ENCODE results near the gene MESP1. TPM values are rescaled to one million over a fixed set of nuclear protein-coding genes. Genes with fewer than 3 reads are reported as not detected.

The MESP1 gene
- total RNA-seq, 1 donor from 2014 or later = 2.6 TPM

- no peaks in the 10 kb centered on the region for H3K27me3 ChIP-seq (ENCODE audit: control insufficient read depth, insufficient read depth, low read length)
- DNase-seq (ENCODE audit: low read depth) = no peak
- no peak for TF ChIP-seq CTCF (IDR thresholded peaks at IDR 0.05; ENCODE audit: insufficient read depth, low read length, poor library complexity, severe bottlenecking)
Observed at GRCh38 chr15:89758981-89759380, 7.9 kb upstream of the MESP1 start.

GRCh38 chr15:89758283-89758682 lies 7.2 kb upstream of the MESP1 start:
- DNase-seq (ENCODE audit: low read depth) = no peak
- Histone ChIP-seq H3K27me3 (ENCODE audit: control insufficient read depth, insufficient read depth, low read length) (no peaks in the 10 kb centered on the region), H3K4me3 (ENCODE audit: low read depth, low read length) (no peak overlapping the region), H3K36me3 (ENCODE audit: control insufficient read depth, insufficient read depth, low read length) (no peaks in the 10 kb centered on the region)
- no peak for TF ChIP-seq CTCF (IDR thresholded peaks at IDR 0.05; ENCODE audit: insufficient read depth, low read length, poor library complexity, severe bottlenecking)

More at GRCh38 chr15:89758981-89759380, 7.9 kb upstream of the MESP1 start:
- no peaks in the 10 kb centered on the region for H3K36me3 ChIP-seq (ENCODE audit: control insufficient read depth, insufficient read depth, low read length)
- no peak overlapping the region for H3K4me3 ChIP-seq (ENCODE audit: low read depth, low read length)

- H3K4me3 ChIP-seq (ENCODE audit: low read depth, low read length) = no peak overlapping the region
- H3K36me3 ChIP-seq (ENCODE audit: control insufficient read depth, insufficient read depth, low read length) = no peaks in the 10 kb centered on the region
- no peak for DNase-seq (ENCODE audit: low read depth)
- H3K27me3 ChIP-seq (ENCODE audit: control insufficient read depth, insufficient read depth, low read length) = no peaks in the 10 kb centered on the region
- TF ChIP-seq CTCF (IDR thresholded peaks at IDR 0.05; ENCODE audit: insufficient read depth, low read length, poor library complexity, severe bottlenecking) = no peak
Observed at GRCh38 chr15:89756897-89757296, 5.8 kb upstream of the MESP1 start.

- no peak overlapping the region for H3K4me3 ChIP-seq (ENCODE audit: low read depth, low read length)
- H3K36me3 ChIP-seq (ENCODE audit: control insufficient read depth, insufficient read depth, low read length) = no peaks in the 10 kb centered on the region
- no peak for DNase-seq (ENCODE audit: low read depth)
- no peak for TF ChIP-seq CTCF (IDR thresholded peaks at IDR 0.05; ENCODE audit: insufficient read depth, low read length, poor library complexity, severe bottlenecking)
- no peaks in the 10 kb centered on the region for H3K27me3 ChIP-seq (ENCODE audit: control insufficient read depth, insufficient read depth, low read length)
Observed at GRCh38 chr15:89755701-89756100, 4.7 kb upstream of the MESP1 start.

- no peak for TF ChIP-seq CTCF (IDR thresholded peaks at IDR 0.05; ENCODE audit: insufficient read depth, low read length, poor library complexity, severe bottlenecking)
- DNase-seq (ENCODE audit: low read depth) = no peak
- Histone ChIP-seq H3K4me3 (ENCODE audit: low read depth, low read length) (no peak overlapping the region), H3K36me3 (ENCODE audit: control insufficient read depth, insufficient read depth, low read length) (no peaks in the 10 kb centered on the region), H3K27me3 (ENCODE audit: control insufficient read depth, insufficient read depth, low read length) (peaks cover 8% of the 10 kb centered on the region)
Observed at GRCh38 chr15:89754361-89755154, 3.5 kb upstream of the MESP1 start.

- Histone ChIP-seq H3K36me3 (ENCODE audit: control insufficient read depth, insufficient read depth, low read length) (no peaks in the 10 kb centered on the region), H3K27me3 (ENCODE audit: control insufficient read depth, insufficient read depth, low read length) (peaks cover 10% of the 10 kb centered on the region), H3K4me3 (ENCODE audit: low read depth, low read length) (no peak overlapping the region)
- no peak for DNase-seq (ENCODE audit: low read depth)
- no peak for TF ChIP-seq CTCF (IDR thresholded peaks at IDR 0.05; ENCODE audit: insufficient read depth, low read length, poor library complexity, severe bottlenecking)
Observed at GRCh38 chr15:89753855-89754254, 2.8 kb upstream of the MESP1 start.
